GM12875 (cell line): ENCODE data around the gene ZNF354C.

Source experiments
- H3K4me3 ChIP-seq: one replicate; pipeline ENCODE4 v1.5.1; 2011; ENCODE audit warnings: low read depth, low read length, control low read depth
- TF ChIP-seq, protein P1 (sequence below): IDR thresholded peaks from 2 replicates; pipeline ENCODE4 v1.5.1; 2011; ENCODE audit warnings: low read depth, mild to moderate bottlenecking, control low read depth, inconsistent platforms, low read length, moderate library complexity, borderline replicate concordance; ENCODE audit not compliant: insufficient read depth

ZNF354C gene

DNA sequence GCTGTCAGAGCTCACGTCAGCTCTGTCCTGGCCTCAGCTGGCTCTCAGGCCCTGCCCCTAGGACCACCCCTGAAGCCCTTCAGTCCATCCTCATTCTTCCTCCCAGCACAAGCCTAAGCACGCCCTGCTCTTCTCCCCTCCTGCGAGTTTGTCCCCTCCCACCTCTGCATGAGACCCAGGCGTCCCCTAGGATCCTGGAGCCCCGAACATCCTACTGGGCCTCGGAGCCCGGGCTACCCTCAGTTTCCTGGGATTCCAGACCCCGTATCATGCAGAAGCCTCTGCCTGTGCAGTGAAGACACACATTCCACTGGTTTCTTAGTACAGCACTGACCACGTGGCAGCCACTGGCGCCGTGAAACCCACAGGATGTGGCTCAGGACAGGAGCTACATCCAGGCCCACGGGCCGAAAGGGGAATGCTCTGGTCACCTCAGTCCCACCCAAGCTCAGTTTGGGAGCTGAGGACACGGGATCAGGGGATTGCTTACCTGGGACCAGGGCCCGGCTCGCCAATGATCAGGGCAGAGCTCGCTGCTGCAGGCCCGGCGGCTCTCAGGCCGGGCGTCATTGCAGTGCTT, 64.2 kb downstream of the ZNF354C start:
- TF ChIP-seq, protein P1, sequence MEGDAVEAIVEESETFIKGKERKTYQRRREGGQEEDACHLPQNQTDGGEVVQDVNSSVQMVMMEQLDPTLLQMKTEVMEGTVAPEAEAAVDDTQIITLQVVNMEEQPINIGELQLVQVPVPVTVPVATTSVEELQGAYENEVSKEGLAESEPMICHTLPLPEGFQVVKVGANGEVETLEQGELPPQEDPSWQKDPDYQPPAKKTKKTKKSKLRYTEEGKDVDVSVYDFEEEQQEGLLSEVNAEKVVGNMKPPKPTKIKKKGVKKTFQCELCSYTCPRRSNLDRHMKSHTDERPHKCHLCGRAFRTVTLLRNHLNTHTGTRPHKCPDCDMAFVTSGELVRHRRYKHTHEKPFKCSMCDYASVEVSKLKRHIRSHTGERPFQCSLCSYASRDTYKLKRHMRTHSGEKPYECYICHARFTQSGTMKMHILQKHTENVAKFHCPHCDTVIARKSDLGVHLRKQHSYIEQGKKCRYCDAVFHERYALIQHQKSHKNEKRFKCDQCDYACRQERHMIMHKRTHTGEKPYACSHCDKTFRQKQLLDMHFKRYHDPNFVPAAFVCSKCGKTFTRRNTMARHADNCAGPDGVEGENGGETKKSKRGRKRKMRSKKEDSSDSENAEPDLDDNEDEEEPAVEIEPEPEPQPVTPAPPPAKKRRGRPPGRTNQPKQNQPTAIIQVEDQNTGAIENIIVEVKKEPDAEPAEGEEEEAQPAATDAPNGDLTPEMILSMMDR: no peak
- no peak overlapping the region for H3K4me3 ChIP-seq

DNA sequence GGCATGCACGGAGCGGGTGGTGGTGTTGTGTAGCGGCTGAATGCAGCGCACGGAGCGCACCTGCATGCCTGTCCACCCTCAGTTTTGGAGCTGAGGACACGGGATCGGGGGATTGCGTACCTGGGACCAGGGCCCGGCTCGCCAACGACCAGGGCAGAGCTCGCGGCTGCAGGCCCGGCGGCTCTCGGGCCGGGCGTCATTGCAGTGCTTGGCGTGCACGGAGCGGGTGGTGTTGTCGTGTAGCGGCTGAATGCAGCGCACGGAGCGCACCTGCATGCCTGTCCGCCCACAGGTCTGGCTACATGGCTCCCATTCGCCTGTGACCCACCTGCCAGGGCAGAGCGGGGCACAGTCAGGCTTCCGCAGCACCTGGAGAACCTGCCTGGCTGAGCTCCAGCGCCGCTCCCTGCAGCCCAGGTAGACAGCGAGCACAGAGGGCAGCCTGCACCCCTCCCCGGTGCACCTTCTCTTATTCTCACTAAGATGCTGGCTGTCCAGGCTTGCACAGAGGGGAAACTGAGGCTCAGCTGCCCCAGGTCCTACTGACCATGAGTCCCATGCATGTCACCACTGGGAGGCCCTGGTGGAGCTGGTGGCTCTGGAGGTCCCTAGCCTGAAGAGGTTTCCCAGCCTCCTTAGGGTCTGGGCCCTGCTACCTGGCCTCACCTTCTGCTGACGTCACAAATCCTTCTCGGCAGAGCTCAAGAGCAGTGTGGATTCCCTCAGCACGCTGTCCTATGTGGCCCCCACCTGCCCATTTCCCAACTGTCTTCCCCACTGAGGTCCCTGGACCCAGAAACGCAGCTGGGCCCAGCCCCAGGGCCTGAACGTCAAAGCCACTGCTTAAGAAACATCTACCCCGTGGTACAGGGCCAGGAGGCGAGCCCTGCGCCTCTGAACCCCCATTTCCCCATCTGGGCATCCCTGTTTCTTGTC, 64.9 kb downstream of the ZNF354C start:
- TF ChIP-seq, protein P1: no peak
- H3K4me3 ChIP-seq: no peak overlapping the region

DNA sequence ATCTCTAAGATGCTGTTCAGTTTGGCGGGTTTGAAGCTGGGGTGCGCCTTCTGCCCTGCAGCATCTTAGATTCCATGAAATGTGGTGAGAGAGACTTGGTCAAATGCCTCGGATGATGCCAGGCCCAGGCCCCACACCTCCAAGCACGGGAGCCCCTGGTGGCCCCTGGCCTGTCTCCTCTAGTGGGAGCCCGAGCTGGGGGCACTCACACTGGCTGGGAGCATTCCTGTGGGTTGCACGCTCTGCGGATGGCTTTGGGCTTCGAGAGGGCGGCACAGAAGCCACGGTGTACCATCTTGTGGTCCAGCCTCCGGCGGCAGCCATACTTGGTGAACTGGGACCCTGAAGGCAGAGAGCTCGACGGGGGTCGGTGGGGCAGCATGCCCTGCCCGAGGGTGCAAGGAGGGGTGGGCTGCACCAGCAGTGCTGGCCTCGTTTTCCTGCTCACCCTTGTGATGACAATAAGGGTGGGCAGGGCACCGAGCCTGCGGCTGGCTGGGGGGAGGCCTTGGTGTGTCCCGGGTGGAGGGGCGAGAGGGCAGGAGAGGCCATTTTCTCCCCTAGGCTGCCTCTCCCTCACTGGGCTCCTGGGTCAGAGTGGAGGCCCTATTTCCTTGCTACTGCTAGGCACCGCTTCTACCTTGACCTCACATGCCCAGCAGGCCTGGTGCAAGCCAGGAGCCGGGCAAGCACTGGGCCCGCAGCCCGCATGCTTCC, 65.8 kb downstream of the ZNF354C start:
- TF ChIP-seq, protein P1: no peak
- no peak overlapping the region for H3K4me3 ChIP-seq

DNA sequence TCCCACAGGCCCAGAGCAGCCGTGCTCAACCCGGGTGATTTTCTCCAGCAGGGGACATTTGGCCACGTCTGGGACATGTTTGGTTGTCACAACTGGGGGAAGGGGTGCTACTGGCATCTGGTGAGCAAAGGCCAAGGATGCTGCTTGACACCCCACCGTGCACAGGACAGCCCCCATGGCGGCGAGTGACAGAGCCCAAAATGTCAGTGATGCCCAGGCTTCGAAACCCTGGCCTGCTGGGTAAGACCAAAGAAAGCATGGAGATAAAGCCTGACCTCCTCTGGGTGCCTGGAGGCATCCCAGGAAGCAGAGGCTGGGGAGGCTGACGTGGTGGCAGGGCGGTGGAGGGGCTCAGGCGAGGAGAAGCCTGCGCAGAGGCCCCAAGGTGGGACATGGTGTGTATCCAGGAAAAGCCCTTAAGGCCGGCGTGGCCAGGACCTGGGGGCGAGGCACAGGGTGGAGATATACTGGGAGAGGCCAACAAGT, 66.4 kb downstream of the ZNF354C start:
- TF ChIP-seq, protein P1: no peak
- H3K4me3 ChIP-seq: no peak overlapping the region

DNA sequence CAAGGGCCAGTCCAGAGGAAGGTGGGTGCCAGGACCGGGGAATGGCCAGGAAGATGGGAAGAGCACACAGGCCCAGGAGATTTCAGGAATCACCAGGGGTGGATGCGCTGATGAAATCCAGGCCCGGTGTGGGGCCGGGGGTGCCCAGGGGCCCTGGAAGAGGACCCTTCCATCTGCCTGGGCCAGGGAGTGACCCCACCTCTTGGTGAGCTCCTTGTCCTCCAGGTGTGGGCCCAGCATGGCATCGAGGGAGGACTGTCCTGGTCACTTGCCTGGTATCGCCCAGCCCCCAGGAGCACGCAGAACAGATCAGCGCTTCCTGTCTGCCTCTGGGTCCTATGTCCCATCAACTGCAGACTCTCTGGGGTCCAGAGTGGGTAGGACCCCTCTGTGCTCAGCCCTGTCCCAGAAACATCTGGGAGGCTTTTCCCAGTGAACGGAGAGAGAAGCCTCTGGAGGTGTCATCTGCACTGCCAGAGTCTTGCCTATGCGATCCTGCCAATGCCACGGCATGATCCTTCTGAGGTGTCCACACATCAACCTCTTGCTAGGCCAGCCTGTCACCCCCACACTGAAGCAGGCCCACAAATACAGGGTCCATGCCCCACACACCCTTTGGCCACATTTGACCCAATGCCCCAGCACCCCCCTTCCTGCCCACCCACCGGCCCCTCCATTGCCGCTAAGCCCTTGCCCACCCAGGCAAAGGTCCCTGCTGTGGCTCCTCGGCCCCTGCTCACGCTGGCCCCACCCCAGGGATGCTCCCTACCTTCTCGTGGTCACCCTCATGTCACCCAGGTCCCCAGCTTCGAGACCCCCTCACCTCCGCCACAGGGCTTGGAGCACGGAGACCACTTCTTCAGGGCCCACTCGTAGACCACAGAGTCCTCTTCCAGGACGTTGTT, 67.2 kb downstream of the ZNF354C start:
- TF ChIP-seq, protein P1: no peak
- no peak overlapping the region for H3K4me3 ChIP-seq

DNA sequence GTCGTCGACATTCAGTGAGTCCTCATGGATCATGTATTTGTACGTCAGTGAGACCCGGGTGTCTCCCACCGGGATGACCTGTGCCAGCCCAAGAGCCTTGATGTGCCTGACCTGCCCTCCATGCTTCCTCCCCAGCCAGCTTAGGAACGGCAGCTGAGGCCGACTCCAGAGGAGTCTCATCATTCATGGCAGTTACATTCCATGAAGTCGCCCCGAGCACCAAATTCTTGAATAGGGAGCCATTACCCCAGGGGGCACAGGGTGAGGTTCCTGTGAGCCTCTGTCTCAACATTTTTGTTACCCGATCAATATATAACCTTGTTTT, 67.8 kb downstream of the ZNF354C start:
- TF ChIP-seq, protein P1: no peak
- H3K4me3 ChIP-seq: no peak overlapping the region
